HG02571 (cell line): Measurements from ENCODE around the gene OSBPL3.

Experiments used
- ATAC-seq: cut with Tn5 transposase; IDR thresholded peaks from one replicate; pipeline ENCODE4 v1.9.1; 2021; ENCODE audit warnings: mild to moderate bottlenecking, moderate library complexity; ENCODE audit not compliant: unreplicated experiment

The OSBPL3 gene

DNA sequence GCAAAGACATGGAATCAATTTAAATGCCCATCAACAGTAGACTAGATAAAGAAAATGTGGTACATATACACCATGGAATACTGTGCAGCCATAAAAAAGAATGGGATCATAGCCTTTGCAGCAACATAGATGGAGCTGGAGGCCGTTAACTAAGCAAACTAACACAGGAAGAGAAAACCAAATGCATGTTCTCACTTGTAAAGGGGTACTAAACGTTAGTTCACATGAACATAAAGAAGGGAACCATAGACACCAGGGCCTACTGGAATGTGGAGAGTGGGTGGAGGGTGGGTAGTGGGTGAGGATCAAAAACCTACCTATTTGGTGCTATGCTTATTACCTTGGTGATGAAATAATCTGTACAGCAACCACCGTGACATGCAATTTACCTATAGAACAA, 144.3 kb downstream of the OSBPL3 start:
- no peak for ATAC-seq

DNA sequence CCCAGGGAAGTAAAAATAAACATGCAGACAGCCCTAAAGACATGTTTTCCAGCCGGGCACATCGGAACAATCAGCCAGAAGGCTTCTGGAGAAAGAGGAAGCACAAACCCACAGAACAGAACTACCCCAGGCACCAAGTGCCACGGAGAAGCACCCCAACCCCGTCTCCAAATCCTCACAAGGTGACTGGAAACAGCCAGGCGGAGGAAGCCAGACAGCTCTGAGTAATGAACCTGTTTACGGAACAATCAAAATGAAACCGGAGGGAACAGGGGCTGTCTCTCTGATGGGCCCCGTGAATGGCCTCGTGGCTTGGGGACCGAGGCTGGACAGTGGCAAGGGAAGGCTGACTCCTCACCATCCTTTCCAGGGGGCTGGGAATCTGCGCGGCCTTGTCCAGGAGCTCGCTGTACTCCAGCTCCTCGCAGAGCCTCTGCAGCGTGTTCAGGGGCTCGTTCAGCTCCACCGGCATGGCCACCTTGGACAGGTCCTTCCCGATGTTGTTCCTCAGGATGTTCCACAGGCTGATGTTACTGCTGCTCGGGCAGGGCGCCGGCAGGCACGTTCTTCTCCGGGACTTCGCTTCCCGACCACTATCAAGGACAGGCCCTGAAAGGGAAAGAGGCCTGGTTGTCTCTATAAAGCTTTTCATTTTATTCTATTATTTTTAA, 145.7 kb downstream of the OSBPL3 start:
- ATAC-seq = peak; percentile 52

DNA sequence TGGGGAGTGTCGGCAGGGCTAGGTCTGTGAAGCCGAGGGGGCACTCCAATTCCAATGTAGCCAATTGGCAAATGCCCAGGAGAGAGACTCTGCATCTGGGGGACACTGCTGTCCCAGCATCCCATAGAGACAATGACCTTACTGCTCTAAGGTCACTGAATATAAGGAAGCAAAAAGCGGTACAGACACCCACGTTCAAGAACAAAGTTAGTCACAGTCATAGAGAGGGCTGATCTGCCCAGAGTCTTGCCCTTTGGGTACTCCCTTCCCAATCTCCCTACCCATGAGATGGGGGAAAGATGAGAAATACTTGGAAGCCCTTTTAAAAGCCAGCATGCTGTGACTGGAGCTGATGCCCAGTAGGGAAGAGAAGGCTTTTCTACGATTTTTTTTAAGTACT, 146.4 kb downstream of the OSBPL3 start:
- ATAC-seq = no peak

GRCh38 chr7:24831240-24831639, 148.7 kb downstream of the OSBPL3 start:
- no peak for ATAC-seq

DNA sequence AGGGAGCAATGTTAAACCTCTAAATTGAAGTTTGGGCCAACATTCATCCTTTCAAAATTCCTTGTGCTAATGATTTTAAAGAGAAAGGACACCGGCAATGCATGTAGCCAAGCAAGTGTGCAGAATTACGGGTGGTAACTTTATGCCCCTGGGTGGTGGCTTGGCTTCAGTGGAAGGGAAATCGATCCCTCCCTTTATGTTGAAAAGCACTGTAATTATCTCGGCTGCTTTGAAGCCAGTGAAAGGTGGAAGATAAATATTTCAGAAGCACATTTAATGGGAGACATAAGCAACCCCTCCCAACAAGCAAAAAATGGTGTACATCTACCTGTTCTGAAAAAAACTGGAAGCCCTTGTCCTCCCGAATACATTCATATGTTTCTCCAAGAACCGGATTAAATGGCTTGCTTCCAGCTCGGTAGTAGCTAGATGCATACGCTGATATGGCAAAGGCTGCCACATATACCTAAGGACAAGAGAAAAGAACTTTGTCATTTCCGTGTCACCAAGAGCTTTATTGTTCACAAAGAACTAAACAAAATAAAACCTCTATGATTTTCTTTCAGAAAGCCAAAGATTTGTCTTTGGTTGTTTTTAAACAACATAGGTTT, 149.4 kb downstream of the OSBPL3 start:
- no peak for ATAC-seq

DNA sequence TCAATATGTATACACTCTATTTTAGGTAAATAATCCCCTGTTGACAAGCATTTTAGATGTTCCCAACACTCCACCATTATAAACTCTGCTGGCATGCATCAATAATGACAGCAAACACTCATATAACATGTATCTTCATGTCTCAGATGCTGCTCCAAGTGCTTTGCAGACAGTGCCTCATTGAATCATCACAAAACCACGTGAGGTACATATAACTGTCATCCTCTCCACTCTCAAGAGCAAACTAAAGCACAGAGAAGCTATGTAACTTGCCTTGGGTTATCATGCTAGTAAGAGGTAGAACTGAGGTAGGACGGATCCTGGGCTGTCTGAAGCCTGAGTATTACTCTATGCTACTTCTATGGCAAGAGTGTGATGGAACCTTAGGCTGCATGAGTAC, 150.2 kb downstream of the OSBPL3 start:
- ATAC-seq = no peak

DNA sequence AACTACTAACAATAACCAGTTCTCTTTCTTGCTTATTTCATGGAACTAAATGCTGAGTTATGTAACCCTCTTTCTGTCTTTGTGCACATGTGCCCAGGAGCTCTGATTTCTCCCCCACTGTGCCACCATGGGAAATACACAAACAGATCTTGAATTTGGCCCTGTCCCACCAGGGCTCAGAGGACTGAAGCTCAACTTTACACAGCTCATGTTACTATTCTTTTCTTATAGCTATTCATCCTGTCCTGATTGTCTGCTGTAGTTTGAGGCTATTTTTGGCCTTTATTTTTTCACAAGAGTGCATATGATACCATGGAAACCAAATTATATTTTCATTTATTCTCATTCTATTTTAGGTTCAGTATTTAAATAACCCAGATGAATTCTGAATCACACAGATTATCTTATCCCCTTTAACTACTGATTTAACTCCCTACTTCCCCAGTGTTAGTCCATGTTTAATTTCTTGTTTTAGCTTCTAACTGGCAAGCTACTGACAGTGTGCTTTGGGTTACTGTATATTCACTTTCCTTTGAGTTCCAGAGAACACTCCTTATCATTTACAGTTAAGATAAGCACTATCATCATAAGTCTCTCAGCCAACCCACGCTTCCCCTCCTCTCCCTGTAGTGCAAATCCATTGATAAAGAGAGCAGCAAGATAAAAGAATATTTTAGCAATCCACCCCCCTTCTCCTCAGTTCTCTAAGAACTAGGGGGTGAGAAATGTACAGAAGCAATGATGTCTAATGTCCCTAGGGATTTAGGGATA, 150.9 kb downstream of the OSBPL3 start:
- no peak for ATAC-seq

- no peak for ATAC-seq
Observed at GRCh38 chr7:24827589-24827988, 152.4 kb downstream of the OSBPL3 start.

DNA sequence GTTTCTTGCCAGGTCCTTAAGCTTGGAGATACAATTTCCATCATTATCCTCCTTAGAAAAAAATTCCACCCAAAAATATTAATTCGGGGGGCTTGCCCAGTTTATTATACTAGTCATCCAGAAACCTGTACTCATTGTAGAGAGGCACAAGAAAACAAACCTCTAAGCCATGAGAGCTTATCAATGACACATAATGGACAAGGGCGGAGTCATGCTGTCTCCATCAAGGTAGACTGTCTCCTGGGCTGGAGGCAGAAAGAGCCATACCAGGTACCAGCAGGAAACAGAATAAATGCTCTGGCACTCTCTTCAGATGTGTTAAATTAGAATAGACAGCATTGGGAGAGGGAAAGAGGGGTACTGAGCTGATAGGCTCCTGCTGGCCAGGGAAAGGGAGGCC, 153.0 kb downstream of the OSBPL3 start:
- no peak for ATAC-seq

DNA sequence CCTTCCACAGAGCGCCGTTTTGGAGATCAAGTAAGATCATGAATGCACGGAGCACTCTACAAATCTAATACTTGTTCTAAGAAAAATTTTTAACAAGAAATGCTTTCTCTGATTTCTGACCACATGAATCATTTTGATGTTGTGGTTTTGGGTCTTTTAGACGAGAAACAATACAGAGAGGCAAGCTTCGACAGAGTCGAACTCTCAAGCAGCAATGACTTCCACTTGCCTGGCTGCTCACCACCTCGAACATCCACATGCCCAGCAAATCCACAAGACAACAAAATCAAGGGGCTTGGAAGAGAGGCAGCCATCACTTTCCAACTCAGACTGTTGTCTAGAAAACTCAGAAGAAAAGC, 153.3 kb downstream of the OSBPL3 start:
- no peak for ATAC-seq

- ATAC-seq = no peak
Observed at GRCh38 chr7:24825931-24826661, 153.9 kb downstream of the OSBPL3 start.

DNA sequence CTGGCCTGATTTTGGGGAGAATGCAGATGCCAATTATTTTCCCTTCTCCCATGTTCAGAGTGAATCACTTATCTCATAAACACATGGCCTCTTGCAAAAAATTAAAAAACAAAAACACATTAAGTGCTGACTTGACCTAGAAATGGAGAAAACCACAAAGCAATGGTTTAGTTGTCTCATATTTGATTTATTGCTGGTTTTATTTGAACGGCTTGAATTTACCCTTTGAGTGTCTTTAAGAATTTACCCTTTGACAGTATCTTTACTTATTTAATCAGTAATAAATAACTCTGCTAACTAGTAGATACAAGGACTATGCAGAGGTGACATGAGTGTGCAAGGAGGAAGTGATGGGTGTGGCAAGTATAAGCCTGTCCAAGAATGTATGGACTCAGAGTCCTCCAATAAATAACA, 154.6 kb downstream of the OSBPL3 start:
- no peak for ATAC-seq

- no peak for ATAC-seq
Observed at GRCh38 chr7:24824896-24825295, 155.1 kb downstream of the OSBPL3 start.

GRCh38 chr7:24824400-24824799, 155.6 kb downstream of the OSBPL3 start:
- ATAC-seq = no peak

GRCh38 chr7:24821754-24822054, 158.3 kb downstream of the OSBPL3 start:
- no peak for ATAC-seq

DNA sequence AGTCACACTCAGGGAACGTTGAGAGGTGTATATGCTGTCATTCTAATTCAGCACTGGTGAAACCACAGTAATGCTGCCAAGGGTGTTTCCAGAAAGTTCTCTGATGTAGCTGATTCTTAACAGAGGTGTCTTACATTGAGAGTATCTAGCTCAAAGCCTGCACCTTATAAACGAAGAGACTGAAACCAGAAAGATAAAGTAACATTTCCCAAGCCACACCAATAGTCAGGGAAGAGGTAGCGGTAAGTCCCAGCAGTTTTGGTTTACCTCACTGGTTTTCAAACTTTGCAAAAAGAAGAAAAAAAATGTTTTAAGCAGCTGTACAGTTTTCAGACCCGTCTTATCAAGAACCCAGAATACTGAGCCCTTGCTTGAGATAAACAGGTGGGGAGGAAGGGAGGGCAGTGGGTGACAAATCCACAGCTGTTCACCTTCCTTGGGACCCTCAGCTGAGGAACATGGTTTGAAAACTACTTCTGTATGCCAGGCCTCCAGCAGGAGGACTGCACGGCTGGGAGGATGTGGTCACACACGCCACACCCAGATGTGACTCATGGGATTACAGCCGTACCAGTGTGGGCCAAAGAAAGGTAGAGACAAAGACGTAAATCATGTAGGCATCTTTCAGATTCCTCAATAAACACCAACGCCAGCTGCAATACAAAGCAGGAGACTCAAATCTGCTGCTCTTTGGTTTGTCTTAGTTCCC, 158.8 kb downstream of the OSBPL3 start:
- ATAC-seq = peak; percentile 74

- no peak for ATAC-seq
Observed at GRCh38 chr7:24820730-24821044, 159.3 kb downstream of the OSBPL3 start.

DNA sequence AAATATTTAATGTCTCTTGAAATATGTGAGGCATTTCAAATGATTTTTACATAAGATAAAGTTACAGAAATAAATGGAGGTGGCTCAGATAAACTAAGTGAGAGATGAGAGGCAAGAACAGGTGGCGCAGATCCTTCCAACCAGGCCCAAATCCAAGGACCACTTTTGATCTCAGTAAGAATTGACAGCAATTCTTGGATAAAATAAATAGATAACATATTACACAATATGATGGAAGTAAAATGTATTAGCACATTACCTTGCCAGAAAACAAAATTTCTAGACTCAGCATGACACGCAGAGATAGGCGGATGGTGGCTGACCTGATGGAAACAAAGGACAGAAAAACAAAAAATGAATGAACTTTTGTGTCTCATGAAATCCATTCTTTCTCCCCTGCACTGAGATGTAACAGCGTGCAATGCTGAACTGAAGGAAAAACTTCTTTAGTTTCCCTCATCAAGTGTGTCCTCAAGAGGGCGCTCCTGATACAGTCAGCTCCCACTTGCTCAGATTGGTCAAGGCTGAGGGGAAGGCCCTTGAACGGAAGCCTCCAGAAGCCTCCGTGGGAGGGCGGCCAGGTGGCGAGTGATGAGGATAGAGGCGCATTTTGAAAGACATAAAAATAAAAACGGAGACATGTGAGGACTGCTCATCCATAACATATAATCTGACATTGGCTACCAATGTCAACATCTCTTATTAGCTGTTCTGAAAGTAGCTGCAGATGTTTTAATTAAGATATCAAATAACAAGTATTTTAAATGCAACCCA, 159.9 kb downstream of the OSBPL3 start:
- peak; percentile 67 for ATAC-seq

DNA sequence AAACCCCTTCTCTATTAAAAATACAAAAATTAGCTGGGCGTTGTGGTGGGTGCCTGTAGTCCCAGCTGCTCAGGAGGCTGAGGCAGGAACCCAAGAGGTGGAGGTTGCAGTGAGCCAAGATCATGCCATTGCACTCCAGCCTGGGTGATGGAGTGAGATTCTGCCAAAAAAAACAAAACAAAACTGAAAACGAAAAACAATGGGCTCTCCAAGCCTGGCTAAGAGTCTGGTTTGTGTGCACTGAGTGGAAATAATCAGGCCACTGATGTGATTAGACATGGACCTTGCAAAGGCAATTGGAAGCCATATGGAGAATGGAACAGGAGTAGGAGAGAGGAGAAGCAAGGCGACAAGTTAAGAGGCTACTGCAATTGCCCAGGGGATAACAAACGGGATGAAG, 162.6 kb downstream of the OSBPL3 start:
- ATAC-seq = no peak

DNA sequence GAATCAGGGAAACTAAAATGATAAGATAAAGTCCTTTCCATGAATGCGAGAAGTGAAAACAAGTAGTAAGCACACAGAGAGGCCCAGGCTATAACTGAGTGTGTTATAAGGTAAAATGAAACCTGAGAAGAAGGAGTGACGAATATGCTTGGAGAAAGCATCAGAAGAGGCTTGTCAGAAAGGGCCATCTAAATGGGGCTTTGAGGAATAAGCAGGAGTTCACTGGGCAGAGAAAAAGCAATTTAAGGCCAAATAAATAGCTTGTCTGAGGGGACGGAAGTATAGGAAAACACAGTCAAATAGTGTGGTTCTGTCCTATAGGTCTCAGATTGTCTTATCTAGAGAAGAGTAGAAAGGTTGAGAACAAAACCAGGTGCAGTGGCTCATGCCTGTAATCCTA, 163.1 kb downstream of the OSBPL3 start:
- no peak for ATAC-seq
